Measurements from ENCODE around the gene SLC4A11. TPM values are rescaled to one million over a fixed set of nuclear protein-coding genes. Genes with fewer than 3 reads are reported as not detected.

SLC4A11 gene
- polyA plus RNA-seq, 1 donor (not counting 4 experiments of a cell fraction or from before 2014, with no cell fraction given), result 4.7 TPM

- Histone ChIP-seq H3K36me3 (ENCODE audit: control insufficient read depth in 2 of 2, extremely low read depth in 1 of 2, insufficient read depth in 2 of 2, low read length in 2 of 2) (peaks cover 17 to 31% of the 10 kb centered on the region in 2 experiments), H3K4me2 (ENCODE audit: control insufficient read depth, extremely low read depth, insufficient read depth, low read depth, low read length) (no peak overlapping the region), H3K9me3 (ENCODE audit: control insufficient read depth, low read depth, low read length) (no peaks in the 10 kb centered on the region), H2AFZ (ENCODE audit: control insufficient read depth, low read length) (no peak overlapping the region), H3K4me3 (ENCODE audit: control insufficient read depth in 2 of 3, extremely low read depth in 1 of 3, insufficient read depth in 2 of 3, low read depth in 1 of 3, low read length in 3 of 3) (no peak overlapping the region), H3K27me3 (ENCODE audit: control insufficient read depth, extremely low read depth, insufficient read depth, low read length) (no peaks in the 10 kb centered on the region), H4K20me1 (ENCODE audit: control insufficient read depth, extremely low read depth, insufficient read depth, low read length) (no peaks in the 10 kb centered on the region), H3K9me1 (ENCODE audit: control insufficient read depth, extremely low read depth, insufficient read depth, low read length) (no peaks in the 10 kb centered on the region), H3K79me2 (ENCODE audit: control insufficient read depth, insufficient read depth, low read length) (peaks cover 24% of the 10 kb centered on the region), H3K9ac (ENCODE audit: control insufficient read depth, extremely low read depth, insufficient read depth, low read length) (no peak overlapping the region), H3K4me1 (ENCODE audit: control insufficient read depth, extremely low read depth, insufficient read depth, low read length) (peaks cover 14% of the 10 kb centered on the region), H3K27ac (ENCODE audit: control insufficient read depth, insufficient read depth, low read length) (no peak overlapping the region)
- TF ChIP-seq EZH2 (IDR thresholded peaks at IDR 0.05; ENCODE audit: low read length), result no peak
- FAIRE-seq (no peak), DNase-seq (ENCODE audit: low read depth, low spot score) (no peak)
- dilution Hi-C loops (cut with MboI; ENCODE audit: extremely low pct_ligation_motif_present, low sequenced_read_pairs), result no loop called here
These were observed 38.8 kb downstream of the SLC4A11 start for GRCh38 chr20:3199976-3200755.

- no peak overlapping the region for H3K9ac ChIP-seq (ENCODE audit: control insufficient read depth, extremely low read depth, insufficient read depth, low read length)
- DNase-seq (ENCODE audit: low read depth, low spot score) (no peak), FAIRE-seq (no peak)
- H3K4me1 ChIP-seq (ENCODE audit: control insufficient read depth, extremely low read depth, insufficient read depth, low read length), result peaks cover 14% of the 10 kb centered on the region
- H3K4me3 ChIP-seq (ENCODE audit: control insufficient read depth in 2 of 3, extremely low read depth in 1 of 3, insufficient read depth in 2 of 3, low read depth in 1 of 3, low read length in 3 of 3), result no peak overlapping the region
- H3K4me2 ChIP-seq (ENCODE audit: control insufficient read depth, extremely low read depth, insufficient read depth, low read depth, low read length), result no peak overlapping the region
- H3K9me1 ChIP-seq (ENCODE audit: control insufficient read depth, extremely low read depth, insufficient read depth, low read length), result no peaks in the 10 kb centered on the region
- H3K27me3 ChIP-seq (ENCODE audit: control insufficient read depth, extremely low read depth, insufficient read depth, low read length), result no peaks in the 10 kb centered on the region
- peaks cover 26 to 41% of the 10 kb centered on the region in 2 experiments for H3K36me3 ChIP-seq (ENCODE audit: control insufficient read depth in 2 of 2, extremely low read depth in 1 of 2, insufficient read depth in 2 of 2, low read length in 2 of 2)
- H3K9me3 ChIP-seq (ENCODE audit: control insufficient read depth, low read depth, low read length), result no peaks in the 10 kb centered on the region
- peaks cover 23% of the 10 kb centered on the region for H3K79me2 ChIP-seq (ENCODE audit: control insufficient read depth, insufficient read depth, low read length)
- H4K20me1 ChIP-seq (ENCODE audit: control insufficient read depth, extremely low read depth, insufficient read depth, low read length), result no peaks in the 10 kb centered on the region
- no peak overlapping the region for H2AFZ ChIP-seq (ENCODE audit: control insufficient read depth, low read length)
- TF ChIP-seq EZH2 (IDR thresholded peaks at IDR 0.05; ENCODE audit: low read length), result no peak
- TF ChIP-seq CTCF (optimal IDR thresholded peaks at IDR 0.05 in 1 of 3, IDR thresholded peaks at IDR 0.05 in 1 of 3, conservative IDR thresholded peaks at IDR 0.05 in 1 of 3; ENCODE audit: extremely low read depth in 1 of 3, insufficient read depth in 2 of 3, low read length in 3 of 3), result no peak
- H3K27ac ChIP-seq (ENCODE audit: control insufficient read depth, insufficient read depth, low read length), result no peak overlapping the region
- dilution Hi-C loops (cut with MboI; ENCODE audit: extremely low pct_ligation_motif_present, low sequenced_read_pairs), result no loop called here
These were observed 39.8 kb downstream of the SLC4A11 start for GRCh38 chr20:3199206-3199605.

All from keratinocyte (primary cell).